Parathyroid adenoma (tissue), 2 donors: ENCODE measurements around the gene TMEM95.

Experiments used
- H2AFZ ChIP-seq: fragments of 300-600 bp; sonication (generic); one replicate; pipeline ENCODE4 v1.7.0; 2017; ENCODE audit warnings: antibody characterized with exemption, mild to moderate bottlenecking
- H3K27ac ChIP-seq: fragments of 300-600 bp; sonication (generic); one replicate; pipeline ENCODE4 v1.7.0; 2017
- H3K27me3 ChIP-seq: fragments of 300-600 bp; sonication (generic); one replicate; pipeline ENCODE4 v1.7.0; 2017; ENCODE audit warnings: low read length; ENCODE audit not compliant: control insufficient read depth, insufficient read depth
- H3K36me3 ChIP-seq: fragments of 300-600 bp; sonication (generic); one replicate; pipeline ENCODE4 v1.7.0; 2017; ENCODE audit warnings: low read length; ENCODE audit not compliant: control insufficient read depth, insufficient read depth
- H3K4me1 ChIP-seq: fragments of 300-600 bp; sonication (generic); one replicate; pipeline ENCODE4 v1.7.0; 2017; ENCODE audit warnings: control low read depth
- H3K4me2 ChIP-seq: fragments of 300-600 bp; sonication (generic); one replicate; pipeline ENCODE4 v1.7.0; 2017; ENCODE audit warnings: low read length
- H3K4me3 ChIP-seq: fragments of 300-600 bp; sonication (generic); one replicate; pipeline ENCODE4 v1.7.0; 2017; ENCODE audit warnings: low read depth, low read length
- H3K79me2 ChIP-seq: fragments of 300-600 bp; sonication (generic); one replicate; pipeline ENCODE4 v1.7.0; 2017; ENCODE audit warnings: control low read depth
- H3K9ac ChIP-seq: fragments of 300-600 bp; sonication (generic); one replicate; pipeline ENCODE4 v1.7.0; 2017; ENCODE audit warnings: mild to moderate bottlenecking
- H3K9me3 ChIP-seq: fragments of 300-600 bp; sonication (generic); one replicate; pipeline ENCODE4 v1.7.0; 2017; ENCODE audit warnings: low read length; ENCODE audit not compliant: control insufficient read depth
- TF ChIP-seq, protein P1 (sequence below): fragments of 300-600 bp; sonication (generic); IDR thresholded peaks from one replicate; pipeline ENCODE4 v1.7.0; 2017; ENCODE audit warnings: antibody characterized with exemption, mild to moderate bottlenecking
- donor health status: primary hyperparathyroidism.

The TMEM95 gene

GRCh38 chr17:7317161-7317803 is 37.7 kb upstream of the TMEM95 start:
- no peak overlapping the region for H3K27ac ChIP-seq
- TF ChIP-seq, protein P1, sequence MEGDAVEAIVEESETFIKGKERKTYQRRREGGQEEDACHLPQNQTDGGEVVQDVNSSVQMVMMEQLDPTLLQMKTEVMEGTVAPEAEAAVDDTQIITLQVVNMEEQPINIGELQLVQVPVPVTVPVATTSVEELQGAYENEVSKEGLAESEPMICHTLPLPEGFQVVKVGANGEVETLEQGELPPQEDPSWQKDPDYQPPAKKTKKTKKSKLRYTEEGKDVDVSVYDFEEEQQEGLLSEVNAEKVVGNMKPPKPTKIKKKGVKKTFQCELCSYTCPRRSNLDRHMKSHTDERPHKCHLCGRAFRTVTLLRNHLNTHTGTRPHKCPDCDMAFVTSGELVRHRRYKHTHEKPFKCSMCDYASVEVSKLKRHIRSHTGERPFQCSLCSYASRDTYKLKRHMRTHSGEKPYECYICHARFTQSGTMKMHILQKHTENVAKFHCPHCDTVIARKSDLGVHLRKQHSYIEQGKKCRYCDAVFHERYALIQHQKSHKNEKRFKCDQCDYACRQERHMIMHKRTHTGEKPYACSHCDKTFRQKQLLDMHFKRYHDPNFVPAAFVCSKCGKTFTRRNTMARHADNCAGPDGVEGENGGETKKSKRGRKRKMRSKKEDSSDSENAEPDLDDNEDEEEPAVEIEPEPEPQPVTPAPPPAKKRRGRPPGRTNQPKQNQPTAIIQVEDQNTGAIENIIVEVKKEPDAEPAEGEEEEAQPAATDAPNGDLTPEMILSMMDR, result no peak
- no peak overlapping the region for H3K4me2 ChIP-seq
- H2AFZ ChIP-seq, result no peak overlapping the region
- H3K4me1 ChIP-seq, result peaks cover 10% of the 10 kb centered on the region
- H3K36me3 ChIP-seq, result no peaks in the 10 kb centered on the region
- H3K27me3 ChIP-seq, result no peaks in the 10 kb centered on the region
- H3K9me3 ChIP-seq, result no peaks in the 10 kb centered on the region
- no peak overlapping the region for H3K4me3 ChIP-seq
- no peak overlapping the region for H3K9ac ChIP-seq
- H3K79me2 ChIP-seq, result peaks cover 24% of the 10 kb centered on the region

GRCh38 chr17:7318121-7318860 is 36.7 kb upstream of the TMEM95 start:
- Histone ChIP-seq H3K4me2 (no peak overlapping the region), H3K79me2 (peaks cover 16% of the 10 kb centered on the region), H3K36me3 (no peaks in the 10 kb centered on the region), H3K4me1 (peaks cover 10% of the 10 kb centered on the region), H3K9ac (no peak overlapping the region), H3K27ac (no peak overlapping the region), H3K4me3 (no peak overlapping the region), H3K27me3 (no peaks in the 10 kb centered on the region), H2AFZ (no peak overlapping the region), H3K9me3 (no peaks in the 10 kb centered on the region)
- TF ChIP-seq, protein P1, result no peak

GRCh38 chr17:7321466-7321865 is 33.5 kb upstream of the TMEM95 start:
- TF ChIP-seq, protein P1, result no peak
- H3K79me2 ChIP-seq, result peaks cover 7% of the 10 kb centered on the region
- H3K9ac ChIP-seq, result no peak overlapping the region

GRCh38 chr17:7322520-7323194 is 32.3 kb upstream of the TMEM95 start:
- no peak overlapping the region for H3K4me2 ChIP-seq
- peaks cover 7% of the 10 kb centered on the region for H3K79me2 ChIP-seq
- H3K4me1 ChIP-seq, result no peaks in the 10 kb centered on the region
- H3K27me3 ChIP-seq, result no peaks in the 10 kb centered on the region
- no peak overlapping the region for H3K9ac ChIP-seq
- H2AFZ ChIP-seq, result no peak overlapping the region
- TF ChIP-seq, protein P1, result no peak
- no peak overlapping the region for H3K27ac ChIP-seq
- H3K9me3 ChIP-seq, result no peaks in the 10 kb centered on the region
- H3K36me3 ChIP-seq, result no peaks in the 10 kb centered on the region
- H3K4me3 ChIP-seq, result no peak overlapping the region

More at GRCh38 chr17:7321466-7321865, 33.5 kb upstream of the TMEM95 start:
- no peak overlapping the region for H3K4me3 ChIP-seq
- no peak overlapping the region for H2AFZ ChIP-seq
- H3K4me1 ChIP-seq, result no peaks in the 10 kb centered on the region
- no peaks in the 10 kb centered on the region for H3K27me3 ChIP-seq
- H3K4me2 ChIP-seq, result no peak overlapping the region
- H3K9me3 ChIP-seq, result no peaks in the 10 kb centered on the region
- H3K36me3 ChIP-seq, result no peaks in the 10 kb centered on the region
- H3K27ac ChIP-seq, result no peak overlapping the region
